ENCODE data around the gene ZXDC. TPM values are rescaled to one million over a fixed set of nuclear protein-coding genes. Genes with fewer than 3 reads are reported as not detected.

The ZXDC gene
- polyA plus RNA-seq, 6 donors from 2014 or later, result 11.9 to 26.9 (median 16.2) TPM

- Mint-ChIP-seq H3K36me3 (no peaks in the 10 kb centered on the region), H3K9me3 (no peaks in the 10 kb centered on the region), H3K27ac (peak overlapping the region in 1 of 6 donors; percentile 5), H3K27me3 (peaks cover 0 to 5% (median 3%) of the 10 kb centered on the region in 3 donors), H3K4me1 (peaks cover 0 to 5% (median 0%) of the 10 kb centered on the region in 3 donors), H3K4me3 (no peak overlapping the region)
- DNase-seq (no peak), ATAC-seq (ENCODE audit: low read depth in 2 of 2) (no peak)
These were observed 17.4 kb upstream of the ZXDC start for GRCh38 chr3:126493051-126493450.

GRCh38 chr3:126491221-126492013 is 15.7 kb upstream of the ZXDC start:
- Mint-ChIP-seq H3K9me3 (no peaks in the 10 kb centered on the region), H3K27me3 (peaks cover 0 to 3% (median 0%) of the 10 kb centered on the region in 3 donors), H3K36me3 (no peaks in the 10 kb centered on the region), H3K4me3 (peak overlapping the region in 1 of 8 donors; percentile 41), H3K4me1 (peaks cover 3 to 12% (median 8%) of the 10 kb centered on the region in 3 donors), H3K27ac (no peak overlapping the region)
- no peak for ATAC-seq (ENCODE audit: low read depth in 2 of 2)
- no peak for DNase-seq

- H3K4me3 Mint-ChIP-seq, result no peak overlapping the region
- peaks cover 0 to 3% (median 0%) of the 10 kb centered on the region in 3 donors for H3K27me3 Mint-ChIP-seq
- ATAC-seq (ENCODE audit: low read depth in 2 of 2), result no peak
- no peaks in the 10 kb centered on the region for H3K36me3 Mint-ChIP-seq
- peak overlapping the region in 1 of 6 donors; percentile 21 for H3K27ac Mint-ChIP-seq
- DNase-seq, result no peak
- H3K4me1 Mint-ChIP-seq, result peaks cover 5 to 15% (median 10%) of the 10 kb centered on the region in 3 donors
- H3K9me3 Mint-ChIP-seq, result no peaks in the 10 kb centered on the region
These were observed 14.9 kb upstream of the ZXDC start for GRCh38 chr3:126490619-126491018.

GRCh38 chr3:126488886-126489569 is 13.3 kb upstream of the ZXDC start:
- no peaks in the 10 kb centered on the region for H3K9me3 Mint-ChIP-seq
- no peak overlapping the region for H3K4me3 Mint-ChIP-seq
- H3K36me3 Mint-ChIP-seq, result no peaks in the 10 kb centered on the region
- ATAC-seq (ENCODE audit: low read depth in 2 of 2) (no peak), DNase-seq (no peak)
- H3K27me3 Mint-ChIP-seq, result peaks cover 3 to 6% (median 5%) of the 10 kb centered on the region in 3 donors
- peaks cover 5 to 15% (median 10%) of the 10 kb centered on the region in 3 donors for H3K4me1 Mint-ChIP-seq
- H3K27ac Mint-ChIP-seq, result no peak overlapping the region

- DNase-seq (no peak), ATAC-seq (ENCODE audit: low read depth in 2 of 2) (no peak)
- peaks cover 5 to 15% (median 10%) of the 10 kb centered on the region in 3 donors for H3K4me1 Mint-ChIP-seq
- H3K36me3 Mint-ChIP-seq, result no peaks in the 10 kb centered on the region
- peak overlapping the region in 1 of 8 donors; percentile 35 for H3K4me3 Mint-ChIP-seq
- peak overlapping the region in 2 of 6 donors; percentile 9 to 29 for H3K27ac Mint-ChIP-seq
- H3K9me3 Mint-ChIP-seq, result no peaks in the 10 kb centered on the region
- H3K27me3 Mint-ChIP-seq, result peaks cover 3 to 10% (median 6%) of the 10 kb centered on the region in 3 donors
These were observed 12.5 kb upstream of the ZXDC start for GRCh38 chr3:126488185-126488584.

GRCh38 chr3:126487151-126487771 is 11.6 kb upstream of the ZXDC start:
- H3K36me3 Mint-ChIP-seq, result no peaks in the 10 kb centered on the region
- H3K9me3 Mint-ChIP-seq, result no peaks in the 10 kb centered on the region
- H3K4me1 Mint-ChIP-seq, result peaks cover 10 to 15% (median 10%) of the 10 kb centered on the region in 3 donors
- peak overlapping the region in 1 of 6 donors; percentile 17 for H3K27ac Mint-ChIP-seq
- no peak for ATAC-seq (ENCODE audit: low read depth in 2 of 2)
- peaks cover 3 to 10% (median 6%) of the 10 kb centered on the region in 3 donors for H3K27me3 Mint-ChIP-seq
- no peak overlapping the region for H3K4me3 Mint-ChIP-seq
- DNase-seq, result no peak

GRCh38 chr3:126486360-126486847 is 10.7 kb upstream of the ZXDC start:
- DNase-seq (no peak), ATAC-seq (ENCODE audit: low read depth in 2 of 2) (no peak)
- no peak overlapping the region for H3K27ac Mint-ChIP-seq
- H3K27me3 Mint-ChIP-seq, result peaks cover 3 to 10% (median 6%) of the 10 kb centered on the region in 3 donors
- no peak overlapping the region for H3K4me3 Mint-ChIP-seq
- H3K36me3 Mint-ChIP-seq, result no peaks in the 10 kb centered on the region
- H3K4me1 Mint-ChIP-seq, result peaks cover 10 to 15% (median 10%) of the 10 kb centered on the region in 3 donors
- no peaks in the 10 kb centered on the region for H3K9me3 Mint-ChIP-seq

GRCh38 chr3:126485956-126486355 is 10.3 kb upstream of the ZXDC start:
- Mint-ChIP-seq H3K36me3 (no peaks in the 10 kb centered on the region), H3K27ac (peak overlapping the region in 1 of 6 donors; percentile 76), H3K27me3 (peaks cover 3 to 10% (median 6%) of the 10 kb centered on the region in 3 donors), H3K4me1 (peaks cover 10 to 15% (median 10%) of the 10 kb centered on the region in 3 donors), H3K4me3 (no peak overlapping the region), H3K9me3 (no peaks in the 10 kb centered on the region)
- no peak for DNase-seq
- ATAC-seq (ENCODE audit: low read depth in 2 of 2), result no peak

- H3K4me3 Mint-ChIP-seq, result no peak overlapping the region
- no peaks in the 10 kb centered on the region for H3K9me3 Mint-ChIP-seq
- no peaks in the 10 kb centered on the region for H3K36me3 Mint-ChIP-seq
- peaks cover 6 to 10% (median 7%) of the 10 kb centered on the region in 3 donors for H3K27me3 Mint-ChIP-seq
- H3K27ac Mint-ChIP-seq, result peak overlapping the region in 1 of 6 donors; percentile 76
- ATAC-seq (ENCODE audit: low read depth in 2 of 2) (no peak), DNase-seq (no peak)
- H3K4me1 Mint-ChIP-seq, result peaks cover 10 to 15% (median 10%) of the 10 kb centered on the region in 3 donors
These were observed 9.6 kb upstream of the ZXDC start for GRCh38 chr3:126485176-126485897.

- H3K36me3 Mint-ChIP-seq, result no peaks in the 10 kb centered on the region
- H3K4me1 Mint-ChIP-seq, result peaks cover 10 to 15% (median 10%) of the 10 kb centered on the region in 3 donors
- H3K27me3 Mint-ChIP-seq, result peaks cover 6 to 10% (median 7%) of the 10 kb centered on the region in 3 donors
- no peak for DNase-seq
- no peaks in the 10 kb centered on the region for H3K9me3 Mint-ChIP-seq
- H3K4me3 Mint-ChIP-seq, result no peak overlapping the region
- ATAC-seq (ENCODE audit: low read depth in 2 of 2), result no peak
- peak overlapping the region in 1 of 6 donors; percentile 49 for H3K27ac Mint-ChIP-seq
These were observed 9.0 kb upstream of the ZXDC start for GRCh38 chr3:126484662-126485061.

GRCh38 chr3:126484148-126484547 is 8.5 kb upstream of the ZXDC start:
- H3K27me3 Mint-ChIP-seq, result peaks cover 6 to 10% (median 7%) of the 10 kb centered on the region in 3 donors
- no peaks in the 10 kb centered on the region for H3K36me3 Mint-ChIP-seq
- no peak for DNase-seq
- no peaks in the 10 kb centered on the region for H3K9me3 Mint-ChIP-seq
- H3K4me1 Mint-ChIP-seq, result peaks cover 10 to 15% (median 10%) of the 10 kb centered on the region in 3 donors
- no peak overlapping the region for H3K4me3 Mint-ChIP-seq
- no peak for ATAC-seq (ENCODE audit: low read depth in 2 of 2)
- H3K27ac Mint-ChIP-seq, result no peak overlapping the region

GRCh38 chr3:126483321-126483761 is 7.7 kb upstream of the ZXDC start:
- Mint-ChIP-seq H3K36me3 (no peaks in the 10 kb centered on the region), H3K27ac (no peak overlapping the region), H3K9me3 (no peaks in the 10 kb centered on the region), H3K4me3 (no peak overlapping the region), H3K27me3 (peaks cover 6 to 10% (median 6%) of the 10 kb centered on the region in 3 donors), H3K4me1 (peaks cover 10 to 15% (median 10%) of the 10 kb centered on the region in 3 donors)
- DNase-seq (no peak), ATAC-seq (ENCODE audit: low read depth in 2 of 2) (no peak)
